ENCODE measurements around the gene CD2.

The CD2 gene

DNA sequence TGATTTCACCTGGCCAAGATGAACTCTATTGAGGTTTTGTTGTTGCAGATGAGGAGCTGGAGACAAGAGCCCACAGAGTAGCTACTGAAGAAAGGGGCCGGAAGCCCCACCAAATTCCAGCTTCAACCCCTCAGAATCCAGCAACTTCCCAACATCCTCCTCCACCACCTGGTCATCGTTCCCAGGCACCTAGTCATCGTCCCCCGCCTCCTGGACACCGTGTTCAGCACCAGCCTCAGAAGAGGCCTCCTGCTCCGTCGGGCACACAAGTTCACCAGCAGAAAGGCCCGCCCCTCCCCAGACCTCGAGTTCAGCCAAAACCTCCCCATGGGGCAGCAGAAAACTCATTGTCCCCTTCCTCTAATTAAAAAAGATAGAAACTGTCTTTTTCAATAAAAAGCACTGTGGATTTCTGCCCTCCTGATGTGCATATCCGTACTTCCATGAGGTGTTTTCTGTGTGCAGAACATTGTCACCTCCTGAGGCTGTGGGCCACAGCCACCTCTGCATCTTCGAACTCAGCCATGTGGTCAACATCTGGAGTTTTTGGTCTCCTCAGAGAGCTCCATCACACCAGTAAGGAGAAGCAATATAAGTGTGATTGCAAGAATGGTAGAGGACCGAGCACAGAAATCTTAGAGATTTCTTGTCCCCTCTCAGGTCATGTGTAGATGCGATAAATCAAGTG is 14.3 kb downstream of the CD2 start:
- no peaks in the 10 kb centered on the region for H3K36me3 ChIP-seq (ENCODE audit: control insufficient read depth in 4 of 4, insufficient read depth in 4 of 4, low read length in 3 of 4)
- peaks cover 0 to 4% (median 0%) of the 10 kb centered on the region in 5 experiments for H3K27me3 ChIP-seq (replicated peaks in 2 of 5; ENCODE audit: control insufficient read depth in 4 of 5, insufficient read depth in 5 of 5, low read length in 4 of 5)
- no peak overlapping the region for H3K4me3 ChIP-seq (ENCODE audit: control insufficient read depth in 1 of 7, extremely low read depth in 1 of 7, insufficient read depth in 4 of 7, low read depth in 2 of 7, low read length in 6 of 7)
- peaks cover 19 to 42% (median 31%) of the 10 kb centered on the region in 4 experiments for H3K4me1 ChIP-seq (ENCODE audit: control extremely low read depth in 1 of 4, control insufficient read depth in 4 of 4, insufficient read depth in 4 of 4, low read length in 3 of 4)
- WGBS (ENCODE audit: insufficient coverage): 92% methylated on average over 12 of the region's 13 CpGs
- H3K27ac ChIP-seq (ENCODE audit: insufficient read depth in 1 of 2, low read depth in 1 of 2, low read length in 2 of 2, poor library complexity in 1 of 2, severe bottlenecking in 2 of 2): no peak overlapping the region
- CTCF ChIA-PET: interaction anchor here (0.9 to 2.4 kb wide), 4 partner anchors 17 to 49 kb away, joined by 3 to 13 read pairs (median 5); no protein-coding TSS in a partner anchor
- DNase-seq: no peak
- POLR2A ChIA-PET: no interaction called here
- peaks cover 0 to 2% (median 0%) of the 10 kb centered on the region in 5 experiments for H3K9me3 ChIP-seq (ENCODE audit: control extremely low read depth in 1 of 5, control insufficient read depth in 4 of 5, insufficient read depth in 2 of 5, low read depth in 1 of 5, low read length in 4 of 5)

- DNase-seq: peak in 1 of 3 donors; percentile 32
- CTCF ChIA-PET: interaction anchor here (0.9 to 2.4 kb wide), 6 partner anchors 11 to 49 kb away, joined by 3 to 13 read pairs (median 4); no protein-coding TSS in a partner anchor
- H3K36me3 ChIP-seq (ENCODE audit: control insufficient read depth in 4 of 4, insufficient read depth in 4 of 4, low read length in 3 of 4): no peaks in the 10 kb centered on the region
- H3K27ac ChIP-seq (ENCODE audit: insufficient read depth in 1 of 2, low read depth in 1 of 2, low read length in 2 of 2, poor library complexity in 1 of 2, severe bottlenecking in 2 of 2): no peak overlapping the region
- H3K9me3 ChIP-seq (ENCODE audit: control extremely low read depth in 1 of 5, control insufficient read depth in 4 of 5, insufficient read depth in 2 of 5, low read depth in 1 of 5, low read length in 4 of 5): peaks cover 0 to 4% (median 0%) of the 10 kb centered on the region in 5 experiments
- peaks cover 19 to 39% (median 31%) of the 10 kb centered on the region in 4 experiments for H3K4me1 ChIP-seq (ENCODE audit: control extremely low read depth in 1 of 4, control insufficient read depth in 4 of 4, insufficient read depth in 4 of 4, low read length in 3 of 4)
- H3K4me3 ChIP-seq (ENCODE audit: control insufficient read depth in 1 of 7, extremely low read depth in 1 of 7, insufficient read depth in 4 of 7, low read depth in 2 of 7, low read length in 6 of 7): peak overlapping the region in 1 of 7 experiments; percentile 38
- POLR2A ChIA-PET: interaction anchor here (0.5 to 1.3 kb wide), 3 partner anchors 11 to 37 kb away, joined by 3 read pairs; no protein-coding TSS in a partner anchor
- WGBS (ENCODE audit: insufficient coverage): 11% methylated on average over 6 of the region's 6 CpGs
- peaks cover 0 to 4% (median 0%) of the 10 kb centered on the region in 5 experiments for H3K27me3 ChIP-seq (replicated peaks in 2 of 5; ENCODE audit: control insufficient read depth in 4 of 5, insufficient read depth in 5 of 5, low read length in 4 of 5)
Measured at GRCh38 chr1:116769104-116769452, 14.8 kb downstream of the CD2 start.

GRCh38 chr1:116769561-116769977 is 15.3 kb downstream of the CD2 start:
- Histone ChIP-seq H3K27me3 (replicated peaks in 2 of 5; ENCODE audit: control insufficient read depth in 4 of 5, insufficient read depth in 5 of 5, low read length in 4 of 5) (peaks cover 0 to 4% (median 0%) of the 10 kb centered on the region in 5 experiments), H3K4me1 (ENCODE audit: control extremely low read depth in 1 of 4, control insufficient read depth in 4 of 4, insufficient read depth in 4 of 4, low read length in 3 of 4) (peaks cover 19 to 39% (median 31%) of the 10 kb centered on the region in 4 experiments), H3K9me3 (ENCODE audit: control extremely low read depth in 1 of 5, control insufficient read depth in 4 of 5, insufficient read depth in 2 of 5, low read depth in 1 of 5, low read length in 4 of 5) (peaks cover 0 to 6% (median 0%) of the 10 kb centered on the region in 5 experiments), H3K4me3 (ENCODE audit: control insufficient read depth in 1 of 7, extremely low read depth in 1 of 7, insufficient read depth in 4 of 7, low read depth in 2 of 7, low read length in 6 of 7) (peak overlapping the region in 3 of 7 experiments; percentile 20 to 41 (median 38)), H3K36me3 (ENCODE audit: control insufficient read depth in 4 of 4, insufficient read depth in 4 of 4, low read length in 3 of 4) (no peaks in the 10 kb centered on the region), H3K27ac (ENCODE audit: insufficient read depth in 1 of 2, low read depth in 1 of 2, low read length in 2 of 2, poor library complexity in 1 of 2, severe bottlenecking in 2 of 2) (no peak overlapping the region)
- CTCF ChIA-PET: interaction anchor here (0.9 to 2.4 kb wide), 9 partner anchors 9 to 48 kb away, joined by 3 to 13 read pairs (median 5); no protein-coding TSS in a partner anchor
- 0% methylated on average over 1 of the region's 1 CpG for WGBS (ENCODE audit: insufficient coverage)
- POLR2A ChIA-PET: interaction anchor here (0.5 to 1.3 kb wide), 3 partner anchors 12 to 37 kb away, joined by 3 read pairs; no protein-coding TSS in a partner anchor
- DNase-seq: peak; percentile 83 to 98 (median 97)

DNA sequence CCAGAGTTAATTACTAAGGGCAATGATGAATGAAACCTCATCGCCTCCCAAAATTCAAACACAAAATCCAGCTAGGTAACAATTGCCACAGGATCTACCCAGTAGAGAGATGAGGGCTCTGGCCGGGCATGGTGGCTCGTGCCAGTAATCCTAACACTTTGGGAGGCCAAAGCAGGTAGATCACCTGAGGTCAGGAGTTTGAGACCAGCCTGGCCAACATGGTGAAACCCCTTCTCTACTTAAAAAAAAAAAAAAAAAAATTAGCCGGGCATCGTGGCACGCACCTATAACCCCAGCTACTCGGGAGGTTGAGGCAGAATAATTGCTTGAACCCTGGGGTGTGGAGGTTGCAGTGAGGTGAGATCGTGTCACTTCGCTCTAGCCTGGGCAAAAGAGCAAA is 15.8 kb downstream of the CD2 start:
- no peak for DNase-seq
- no peaks in the 10 kb centered on the region for H3K36me3 ChIP-seq (ENCODE audit: control insufficient read depth in 4 of 4, insufficient read depth in 4 of 4, low read length in 3 of 4)
- H3K4me1 ChIP-seq (ENCODE audit: control extremely low read depth in 1 of 4, control insufficient read depth in 4 of 4, insufficient read depth in 4 of 4, low read length in 3 of 4): peaks cover 19 to 39% (median 31%) of the 10 kb centered on the region in 4 experiments
- peaks cover 0 to 4% (median 0%) of the 10 kb centered on the region in 5 experiments for H3K27me3 ChIP-seq (replicated peaks in 2 of 5; ENCODE audit: control insufficient read depth in 4 of 5, insufficient read depth in 5 of 5, low read length in 4 of 5)
- H3K9me3 ChIP-seq (ENCODE audit: control extremely low read depth in 1 of 5, control insufficient read depth in 4 of 5, insufficient read depth in 2 of 5, low read depth in 1 of 5, low read length in 4 of 5): peaks cover 0 to 6% (median 2%) of the 10 kb centered on the region in 5 experiments
- POLR2A ChIA-PET: interaction anchor here (1.1 to 1.3 kb wide), 2 partner anchors 12 to 32 kb away, joined by 3 read pairs; no protein-coding TSS in a partner anchor
- peak overlapping the region in 1 of 7 experiments; percentile 20 for H3K4me3 ChIP-seq (ENCODE audit: control insufficient read depth in 1 of 7, extremely low read depth in 1 of 7, insufficient read depth in 4 of 7, low read depth in 2 of 7, low read length in 6 of 7)
- no peak overlapping the region for H3K27ac ChIP-seq (ENCODE audit: insufficient read depth in 1 of 2, low read depth in 1 of 2, low read length in 2 of 2, poor library complexity in 1 of 2, severe bottlenecking in 2 of 2)
- CTCF ChIA-PET: interaction anchor here (0.9 to 2.4 kb wide), 8 partner anchors 9 to 47 kb away, joined by 3 to 13 read pairs (median 5); no protein-coding TSS in a partner anchor
- 45% methylated on average over 4 of the region's 9 CpGs for WGBS (ENCODE audit: insufficient coverage)

DNA sequence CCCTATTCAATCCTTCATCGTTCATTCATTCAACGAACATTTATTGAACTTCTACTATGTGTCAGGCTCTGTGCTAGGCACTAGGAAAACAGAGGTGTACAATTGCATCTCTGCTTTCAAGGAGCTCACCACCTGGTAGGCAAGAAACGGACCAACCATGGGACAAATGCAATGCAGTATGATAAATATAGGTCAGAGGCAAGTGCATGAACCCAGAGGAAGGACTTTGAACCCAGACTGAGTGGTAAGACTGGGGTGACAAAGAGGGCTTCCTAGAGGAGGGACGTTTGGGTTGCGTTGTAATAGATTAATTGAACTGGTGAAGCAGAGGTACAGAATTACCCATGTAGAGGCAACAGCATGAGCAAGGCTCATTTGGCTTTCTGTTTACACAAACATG is 16.4 kb downstream of the CD2 start:
- peaks cover 0 to 4% (median 0%) of the 10 kb centered on the region in 5 experiments for H3K27me3 ChIP-seq (replicated peaks in 2 of 5; ENCODE audit: control insufficient read depth in 4 of 5, insufficient read depth in 5 of 5, low read length in 4 of 5)
- no peaks in the 10 kb centered on the region for H3K36me3 ChIP-seq (ENCODE audit: control insufficient read depth in 4 of 4, insufficient read depth in 4 of 4, low read length in 3 of 4)
- ChIA-PET CTCF (interaction anchor here (1.3 to 1.5 kb wide), 3 partner anchors 12 to 164 kb away, joined by 3 to 5 read pairs (median 4); no protein-coding TSS in a partner anchor), POLR2A (interaction anchor here (1.3 kb wide), 1 partner anchor 13 kb away, joined by 3 read pairs; no protein-coding TSS in a partner anchor)
- peaks cover 19 to 39% (median 31%) of the 10 kb centered on the region in 4 experiments for H3K4me1 ChIP-seq (ENCODE audit: control extremely low read depth in 1 of 4, control insufficient read depth in 4 of 4, insufficient read depth in 4 of 4, low read length in 3 of 4)
- 87% methylated on average over 3 of the region's 5 CpGs for WGBS (ENCODE audit: insufficient coverage)
- H3K9me3 ChIP-seq (ENCODE audit: control extremely low read depth in 1 of 5, control insufficient read depth in 4 of 5, insufficient read depth in 2 of 5, low read depth in 1 of 5, low read length in 4 of 5): peaks cover 0 to 8% (median 5%) of the 10 kb centered on the region in 5 experiments
- H3K4me3 ChIP-seq (ENCODE audit: control insufficient read depth in 1 of 7, extremely low read depth in 1 of 7, insufficient read depth in 4 of 7, low read depth in 2 of 7, low read length in 6 of 7): no peak overlapping the region
- DNase-seq: no peak
- H3K27ac ChIP-seq (ENCODE audit: insufficient read depth in 1 of 2, low read depth in 1 of 2, low read length in 2 of 2, poor library complexity in 1 of 2, severe bottlenecking in 2 of 2): no peak overlapping the region

DNA sequence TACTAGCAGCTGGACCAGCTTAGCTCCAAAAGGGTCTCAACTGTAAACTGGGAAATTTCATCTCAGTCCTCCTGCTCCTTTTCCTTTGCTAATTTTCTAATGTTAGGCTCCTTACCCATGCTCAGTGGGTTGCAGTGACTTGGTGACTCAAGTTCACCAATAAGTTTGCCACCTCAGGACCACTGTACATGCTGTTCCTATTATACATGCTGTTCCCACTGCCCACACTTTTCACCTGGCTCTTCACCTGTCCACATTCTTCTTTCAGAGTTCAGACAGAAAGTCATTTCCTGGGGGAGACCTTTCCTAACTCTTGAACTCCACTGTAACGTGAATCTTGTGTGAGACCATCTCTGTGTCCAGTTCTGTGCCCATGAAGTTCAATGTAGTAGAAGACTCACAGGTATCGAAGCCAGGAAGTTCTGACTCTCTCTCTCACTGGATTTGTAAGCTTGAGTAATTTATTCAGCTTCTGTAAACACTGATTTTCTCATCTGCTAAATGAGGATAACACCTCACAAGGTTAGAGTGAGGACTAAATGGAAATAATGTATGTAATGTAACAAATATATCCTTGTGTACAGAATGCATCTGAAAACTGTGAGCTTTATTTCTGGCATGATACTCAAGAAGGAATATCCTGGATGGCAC is 17.9 kb downstream of the CD2 start:
- WGBS (ENCODE audit: insufficient coverage): 100% methylated on average over 1 of the region's 2 CpGs
- Histone ChIP-seq H3K4me1 (ENCODE audit: control extremely low read depth in 1 of 4, control insufficient read depth in 4 of 4, insufficient read depth in 4 of 4, low read length in 3 of 4) (peaks cover 19 to 39% (median 31%) of the 10 kb centered on the region in 4 experiments), H3K27ac (ENCODE audit: insufficient read depth in 1 of 2, low read depth in 1 of 2, low read length in 2 of 2, poor library complexity in 1 of 2, severe bottlenecking in 2 of 2) (no peak overlapping the region), H3K4me3 (ENCODE audit: control insufficient read depth in 1 of 7, extremely low read depth in 1 of 7, insufficient read depth in 4 of 7, low read depth in 2 of 7, low read length in 6 of 7) (no peak overlapping the region), H3K27me3 (replicated peaks in 2 of 5; ENCODE audit: control insufficient read depth in 4 of 5, insufficient read depth in 5 of 5, low read length in 4 of 5) (peaks cover 0 to 4% (median 0%) of the 10 kb centered on the region in 5 experiments), H3K36me3 (ENCODE audit: control insufficient read depth in 4 of 4, insufficient read depth in 4 of 4, low read length in 3 of 4) (no peaks in the 10 kb centered on the region), H3K9me3 (ENCODE audit: control extremely low read depth in 1 of 5, control insufficient read depth in 4 of 5, insufficient read depth in 2 of 5, low read depth in 1 of 5, low read length in 4 of 5) (peaks cover 0 to 12% (median 5%) of the 10 kb centered on the region in 5 experiments)
- CTCF ChIA-PET: interaction anchor here (0.7 to 1.7 kb wide), 7 partner anchors 8 to 43 kb away, joined by 3 to 10 read pairs (median 3); no protein-coding TSS in a partner anchor
- POLR2A ChIA-PET: interaction anchor here (0.6 to 0.9 kb wide), 2 partner anchors 9 to 12 kb away, joined by 4 to 5 read pairs; no protein-coding TSS in a partner anchor
- DNase-seq: no peak

Data from common myeloid progenitor, CD34-positive (primary cell).